ENCODE measurements around the gene NEUROD6. TPM values are rescaled to one million over a fixed set of nuclear protein-coding genes. Genes with fewer than 3 reads are reported as not detected.

NEUROD6 gene
- total RNA-seq, 1 experiment from 2014 or later, result not detected

- H3K4me1 ChIP-seq (ENCODE audit: insufficient read depth, low read length, poor library complexity, severe bottlenecking), result peaks cover 9% of the 10 kb centered on the region
- DNase-seq (ENCODE audit: low spot score), result no peak
- H3K27me3 ChIP-seq (replicated peaks; ENCODE audit: insufficient read depth, low read depth, low read length, poor library complexity), result no peaks in the 10 kb centered on the region
- no peak overlapping the region for H3K4me3 ChIP-seq (ENCODE audit: low read depth, low read length, poor library complexity, severe bottlenecking)
- intact Hi-C loops (cut with micrococcal nuclease; ENCODE audit: unreplicated experiment), result loop anchor here (10.0 kb wide), 1 partner anchor 74 kb away; no protein-coding TSS in a partner anchor
- BruUV-seq (replicated peaks), result no TSS peak
- no peak for TF ChIP-seq EZH2 (IDR thresholded peaks at IDR 0.05; ENCODE audit: borderline replicate concordance, low read depth, low read length, poor library complexity, severe bottlenecking)
- no peak overlapping the region for H3K27ac ChIP-seq (ENCODE audit: low read depth, low read length, poor library complexity, severe bottlenecking)
- no peaks in the 10 kb centered on the region for H3K9me3 ChIP-seq (ENCODE audit: low read depth, low read length, poor library complexity, severe bottlenecking)
- H3K36me3 ChIP-seq (ENCODE audit: insufficient read depth, low read length, poor library complexity, severe bottlenecking), result no peaks in the 10 kb centered on the region
- POLR2A ChIA-PET (ENCODE audit: low non-redundant PET), result no interaction called here
- CTCF ChIA-PET, result no interaction called here
Observed at GRCh38 chr7:31370609-31371008, 30.1 kb upstream of the NEUROD6 start.

- intact Hi-C loops (cut with micrococcal nuclease; ENCODE audit: unreplicated experiment), result no loop called here
- Histone ChIP-seq H3K4me1 (ENCODE audit: insufficient read depth, low read length, poor library complexity, severe bottlenecking) (peaks cover 2% of the 10 kb centered on the region), H3K9me3 (ENCODE audit: low read depth, low read length, poor library complexity, severe bottlenecking) (no peaks in the 10 kb centered on the region), H3K4me3 (ENCODE audit: low read depth, low read length, poor library complexity, severe bottlenecking) (no peak overlapping the region), H3K27ac (ENCODE audit: low read depth, low read length, poor library complexity, severe bottlenecking) (no peak overlapping the region), H3K27me3 (replicated peaks; ENCODE audit: insufficient read depth, low read depth, low read length, poor library complexity) (no peaks in the 10 kb centered on the region), H3K36me3 (ENCODE audit: insufficient read depth, low read length, poor library complexity, severe bottlenecking) (no peaks in the 10 kb centered on the region)
- ChIA-PET POLR2A (ENCODE audit: low non-redundant PET) (no interaction called here), CTCF (no interaction called here)
- TF ChIP-seq CTCF (conservative IDR thresholded peaks at IDR 0.05; ENCODE audit: low read depth, low read length) (no peak), EZH2 (IDR thresholded peaks at IDR 0.05; ENCODE audit: borderline replicate concordance, low read depth, low read length, poor library complexity, severe bottlenecking) (no peak)
- BruUV-seq (replicated peaks), result no TSS peak
- no peak for DNase-seq (ENCODE audit: low spot score)
Observed at GRCh38 chr7:31368620-31369019, 28.1 kb upstream of the NEUROD6 start.

- no peak for DNase-seq (ENCODE audit: low spot score)
- Histone ChIP-seq H3K4me3 (ENCODE audit: low read depth, low read length, poor library complexity, severe bottlenecking) (no peak overlapping the region), H3K27ac (ENCODE audit: low read depth, low read length, poor library complexity, severe bottlenecking) (no peak overlapping the region), H3K9me3 (ENCODE audit: low read depth, low read length, poor library complexity, severe bottlenecking) (no peaks in the 10 kb centered on the region), H3K4me1 (ENCODE audit: insufficient read depth, low read length, poor library complexity, severe bottlenecking) (peaks cover 4% of the 10 kb centered on the region), H3K36me3 (ENCODE audit: insufficient read depth, low read length, poor library complexity, severe bottlenecking) (no peaks in the 10 kb centered on the region), H3K27me3 (replicated peaks; ENCODE audit: insufficient read depth, low read depth, low read length, poor library complexity) (no peaks in the 10 kb centered on the region)
- ChIA-PET POLR2A (ENCODE audit: low non-redundant PET) (no interaction called here), CTCF (no interaction called here)
- no peak for TF ChIP-seq CTCF (conservative IDR thresholded peaks at IDR 0.05; ENCODE audit: low read depth, low read length)
- no peak for TF ChIP-seq EZH2 (IDR thresholded peaks at IDR 0.05; ENCODE audit: borderline replicate concordance, low read depth, low read length, poor library complexity, severe bottlenecking)
- no TSS peak for BruUV-seq (replicated peaks)
- intact Hi-C loops (cut with micrococcal nuclease; ENCODE audit: unreplicated experiment), result no loop called here
Observed at GRCh38 chr7:31363496-31363895, 23.0 kb upstream of the NEUROD6 start.

- DNase-seq (ENCODE audit: low spot score), result no peak
- intact Hi-C loops (cut with micrococcal nuclease; ENCODE audit: unreplicated experiment), result no loop called here
- no peaks in the 10 kb centered on the region for H3K27me3 ChIP-seq (replicated peaks; ENCODE audit: insufficient read depth, low read depth, low read length, poor library complexity)
- H3K36me3 ChIP-seq (ENCODE audit: insufficient read depth, low read length, poor library complexity, severe bottlenecking), result no peaks in the 10 kb centered on the region
- H3K27ac ChIP-seq (ENCODE audit: low read depth, low read length, poor library complexity, severe bottlenecking), result no peak overlapping the region
- H3K4me3 ChIP-seq (ENCODE audit: low read depth, low read length, poor library complexity, severe bottlenecking), result no peak overlapping the region
- H3K9me3 ChIP-seq (ENCODE audit: low read depth, low read length, poor library complexity, severe bottlenecking), result no peaks in the 10 kb centered on the region
- ChIA-PET POLR2A (ENCODE audit: low non-redundant PET) (no interaction called here), CTCF (no interaction called here)
- BruUV-seq (replicated peaks), result no TSS peak
- H3K4me1 ChIP-seq (ENCODE audit: insufficient read depth, low read length, poor library complexity, severe bottlenecking), result peaks cover 4% of the 10 kb centered on the region
- TF ChIP-seq CTCF (conservative IDR thresholded peaks at IDR 0.05; ENCODE audit: low read depth, low read length) (no peak), EZH2 (IDR thresholded peaks at IDR 0.05; ENCODE audit: borderline replicate concordance, low read depth, low read length, poor library complexity, severe bottlenecking) (no peak)
Observed at GRCh38 chr7:31363051-31363450, 22.5 kb upstream of the NEUROD6 start.
